ENCODE data around the gene HOXD10.

The HOXD10 gene

GRCh38 chr2:176123411-176124109 is 7.0 kb downstream of the HOXD10 start:
- DNase-seq (ENCODE audit: low read depth): no peak

DNA sequence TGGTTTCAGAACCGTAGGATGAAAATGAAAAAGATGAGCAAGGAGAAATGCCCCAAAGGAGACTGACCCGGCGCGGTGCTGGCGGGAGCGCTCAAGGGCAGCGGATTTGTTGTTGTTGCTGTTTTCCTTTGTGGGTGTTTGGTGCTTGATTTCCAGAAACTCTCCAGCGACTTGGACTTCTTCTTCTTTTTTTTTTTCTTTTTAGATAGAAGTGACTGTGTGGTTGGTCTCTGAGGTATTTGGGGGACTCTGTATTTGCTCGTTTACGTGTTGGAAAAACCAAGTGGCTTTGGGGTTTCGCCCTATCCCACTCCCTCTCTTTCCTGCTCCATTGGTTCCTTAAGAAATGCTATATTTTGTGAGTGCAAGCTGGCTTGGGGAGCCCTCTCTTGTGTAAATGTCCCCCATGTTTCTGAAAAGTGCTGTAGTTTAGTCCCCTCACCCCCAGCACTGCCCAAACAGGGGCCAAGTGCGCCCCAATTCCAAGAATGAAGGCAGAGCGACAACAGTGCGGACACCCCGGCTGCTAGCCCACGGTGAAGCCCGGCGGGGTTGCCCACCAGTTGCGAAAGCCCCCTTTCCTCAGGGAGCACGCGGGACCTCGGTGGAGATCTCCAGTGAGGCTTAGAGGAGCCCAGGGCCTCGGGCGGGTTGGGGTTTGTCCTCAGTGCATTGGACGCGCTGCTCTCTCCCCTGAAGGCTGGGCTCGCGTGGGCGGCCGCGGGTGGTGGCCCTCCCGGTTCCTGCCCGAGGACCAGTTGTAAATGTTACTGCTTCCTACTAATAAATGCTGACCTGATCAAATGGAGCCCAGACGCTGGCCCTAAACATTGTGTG is 7.8 kb downstream of the HOXD10 start:
- DNase-seq (ENCODE audit: low read depth): no peak

DNA sequence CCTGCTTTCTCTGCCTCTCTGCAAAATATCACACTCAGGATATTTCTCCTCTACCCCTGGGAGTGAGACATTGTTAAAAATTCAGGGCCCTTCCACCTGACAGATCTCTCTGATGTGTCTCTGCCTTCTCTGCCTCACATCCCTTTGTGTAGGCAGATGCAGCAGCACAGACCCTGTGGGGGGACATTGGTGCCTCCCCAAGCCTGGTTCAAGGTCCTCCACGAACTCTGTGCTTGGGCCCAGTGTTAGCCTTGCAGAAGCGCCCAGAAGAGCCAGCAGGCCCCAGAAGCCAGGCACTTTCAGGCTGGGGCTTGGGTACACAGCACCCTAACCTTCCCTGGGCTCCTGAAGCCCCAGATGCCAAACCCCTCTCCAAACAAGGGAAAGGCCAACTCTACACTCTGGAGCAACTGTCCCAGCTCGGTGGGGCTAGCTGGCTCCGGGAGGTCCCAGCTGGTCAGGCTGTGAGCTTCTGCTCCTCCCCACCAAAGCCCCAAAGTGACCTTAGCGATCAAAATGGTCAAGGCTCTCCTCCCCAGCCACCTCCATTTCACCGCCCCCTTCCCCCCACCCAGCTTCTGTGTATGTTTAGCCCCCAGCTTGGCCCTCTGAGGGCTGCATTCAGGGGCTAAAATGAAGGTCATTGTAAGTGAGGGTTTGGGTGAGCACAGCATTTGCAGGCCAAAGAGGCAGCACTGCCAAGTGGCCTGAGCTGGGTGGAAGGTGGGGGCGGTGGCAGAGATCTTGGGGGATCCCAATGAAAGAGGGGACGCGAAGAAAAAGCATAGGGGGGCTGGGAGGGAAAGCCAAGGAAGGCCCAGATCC is 8.6 kb downstream of the HOXD10 start:
- no peak for DNase-seq (ENCODE audit: low read depth)

- DNase-seq (ENCODE audit: low read depth): no peak
Measured at GRCh38 chr2:176125772-176126054, 9.1 kb downstream of the HOXD10 start.

- DNase-seq (ENCODE audit: low read depth): no peak
Measured at GRCh38 chr2:176126929-176127773, 10.6 kb downstream of the HOXD10 start.

DNA sequence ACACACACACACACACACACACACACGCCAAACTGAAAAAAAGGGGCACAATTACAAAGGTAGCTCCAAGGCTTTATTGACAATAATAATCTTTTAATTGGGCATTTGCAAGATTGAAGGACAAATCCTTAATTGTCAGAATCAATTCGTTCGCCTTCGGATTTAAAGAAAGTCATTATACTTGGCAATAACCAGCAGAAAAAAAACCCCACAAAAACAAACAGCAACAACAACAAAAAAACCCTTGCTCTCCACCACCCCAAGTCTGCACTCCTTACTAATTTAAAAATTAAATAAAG is 11.1 kb downstream of the HOXD10 start:
- DNase-seq (ENCODE audit: low read depth): no peak

DNA sequence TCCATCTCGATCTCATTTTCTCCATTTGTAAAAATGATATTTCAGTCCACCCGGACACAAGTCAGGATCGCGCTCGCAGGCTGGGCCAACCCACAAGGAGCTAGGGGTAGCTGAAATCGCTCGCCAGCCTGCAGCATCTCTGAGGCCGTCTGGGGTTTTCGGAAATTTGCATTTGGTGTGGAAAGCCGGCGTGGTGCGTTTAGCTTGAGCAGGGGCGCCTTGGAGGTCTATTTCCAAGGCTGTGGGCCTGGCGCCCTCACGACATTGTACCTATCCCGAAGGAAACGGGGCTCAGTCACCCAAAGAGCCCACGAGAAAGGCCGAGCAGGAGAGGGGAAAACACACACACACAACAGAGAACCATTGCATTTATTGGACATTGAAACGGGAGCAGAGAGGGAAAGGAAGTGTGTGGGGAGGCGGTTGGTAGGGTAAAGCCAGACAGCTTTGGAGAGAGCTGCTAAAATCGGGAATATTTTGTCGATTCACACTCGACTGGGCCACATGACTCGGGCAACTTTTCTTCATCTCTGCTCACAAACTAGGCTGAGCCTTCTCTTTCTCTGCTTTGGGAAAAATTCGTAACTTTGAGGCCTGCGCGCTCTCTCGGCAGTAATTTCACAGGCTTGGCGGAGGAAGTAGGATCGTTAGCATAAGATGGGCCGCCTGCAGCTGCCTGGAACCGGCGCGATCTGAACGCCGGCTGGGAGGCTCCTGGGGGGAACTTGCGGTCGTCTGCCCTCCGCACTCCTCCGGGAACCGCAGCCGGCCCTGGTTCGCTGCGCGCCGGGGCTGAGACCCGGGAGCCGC is 11.8 kb downstream of the HOXD10 start:
- no peak for DNase-seq (ENCODE audit: low read depth)

DNA sequence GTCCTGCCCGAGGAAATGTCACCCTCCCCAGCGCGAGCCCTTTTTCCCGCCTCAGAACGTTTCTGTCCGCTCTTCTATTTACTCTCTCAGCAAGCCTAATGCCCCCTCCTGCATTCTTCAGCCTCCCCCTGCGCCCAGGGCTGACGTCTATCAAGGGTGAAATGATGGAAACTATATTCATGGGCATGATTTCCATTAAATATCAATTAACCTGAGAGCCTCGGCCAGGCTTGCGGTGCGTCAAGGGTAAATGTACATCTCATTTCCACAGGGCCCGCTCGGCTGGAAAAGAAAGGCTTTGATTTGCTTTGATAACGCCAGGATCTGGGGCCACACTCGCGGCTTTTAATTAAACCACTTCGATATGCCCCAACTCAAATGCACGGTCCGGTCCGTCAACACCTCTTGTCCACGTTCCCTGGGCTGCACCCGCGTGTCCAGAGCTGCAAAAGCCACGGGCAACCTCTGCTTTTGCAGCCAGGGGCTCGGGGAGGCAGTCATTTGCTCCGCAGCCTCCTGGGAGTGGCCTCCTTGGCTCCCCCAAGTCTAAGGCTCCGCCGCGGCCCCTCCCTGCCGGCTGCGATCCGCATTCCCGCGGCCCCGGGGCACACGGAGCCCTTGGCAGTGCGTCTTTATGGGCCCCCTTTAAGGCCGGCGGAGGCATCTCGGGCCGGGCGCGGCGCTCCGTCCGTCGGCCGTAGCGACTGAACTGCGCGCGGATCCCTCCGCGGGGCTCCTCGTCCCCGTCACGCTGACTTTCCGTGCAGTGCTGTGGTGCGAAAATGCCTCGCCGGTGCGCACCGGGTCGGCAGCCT is 12.6 kb downstream of the HOXD10 start, which contains the start of gene HOXD8:
TSS of gene HOXD8 (plus strand) at position 724 of the 815 bp plus-strand sequence. CDS start 662 bp downstream, outside the sequence.
- no peak for DNase-seq (ENCODE audit: low read depth)

- DNase-seq (ENCODE audit: low read depth): no peak
Measured at GRCh38 chr2:176129813-176130146, 13.2 kb downstream of the HOXD10 start.

DNA sequence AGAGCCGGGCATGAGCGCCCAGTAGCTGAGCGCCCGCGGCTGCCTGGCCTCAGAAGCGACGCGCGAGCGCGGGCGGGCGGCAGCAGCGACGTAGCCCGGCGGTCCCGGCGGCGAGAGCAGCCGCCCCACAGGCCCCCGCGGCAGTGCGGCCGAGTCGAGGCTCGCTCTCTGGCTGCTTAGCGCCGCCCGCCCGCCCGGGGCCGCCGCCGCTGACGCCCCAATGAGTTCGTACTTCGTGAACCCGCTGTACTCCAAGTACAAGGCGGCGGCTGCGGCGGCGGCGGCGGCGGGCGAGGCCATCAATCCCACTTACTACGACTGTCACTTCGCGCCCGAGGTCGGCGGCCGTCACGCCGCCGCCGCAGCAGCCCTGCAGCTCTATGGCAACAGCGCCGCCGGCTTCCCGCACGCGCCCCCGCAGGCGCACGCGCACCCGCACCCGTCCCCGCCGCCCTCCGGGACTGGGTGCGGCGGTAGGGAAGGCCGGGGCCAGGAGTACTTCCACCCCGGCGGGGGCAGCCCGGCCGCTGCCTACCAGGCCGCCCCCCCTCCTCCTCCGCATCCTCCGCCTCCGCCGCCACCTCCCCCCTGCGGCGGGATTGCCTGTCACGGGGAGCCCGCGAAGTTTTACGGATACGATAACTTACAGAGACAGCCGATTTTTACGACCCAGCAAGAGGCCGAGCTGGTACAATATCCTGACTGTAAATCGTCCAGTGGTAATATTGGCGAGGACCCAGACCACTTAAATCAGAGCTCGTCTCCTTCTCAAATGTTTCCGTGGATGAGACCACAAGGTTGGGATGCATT is 13.8 kb downstream of the HOXD10 start:
- DNase-seq (ENCODE audit: low read depth): no peak

DNA sequence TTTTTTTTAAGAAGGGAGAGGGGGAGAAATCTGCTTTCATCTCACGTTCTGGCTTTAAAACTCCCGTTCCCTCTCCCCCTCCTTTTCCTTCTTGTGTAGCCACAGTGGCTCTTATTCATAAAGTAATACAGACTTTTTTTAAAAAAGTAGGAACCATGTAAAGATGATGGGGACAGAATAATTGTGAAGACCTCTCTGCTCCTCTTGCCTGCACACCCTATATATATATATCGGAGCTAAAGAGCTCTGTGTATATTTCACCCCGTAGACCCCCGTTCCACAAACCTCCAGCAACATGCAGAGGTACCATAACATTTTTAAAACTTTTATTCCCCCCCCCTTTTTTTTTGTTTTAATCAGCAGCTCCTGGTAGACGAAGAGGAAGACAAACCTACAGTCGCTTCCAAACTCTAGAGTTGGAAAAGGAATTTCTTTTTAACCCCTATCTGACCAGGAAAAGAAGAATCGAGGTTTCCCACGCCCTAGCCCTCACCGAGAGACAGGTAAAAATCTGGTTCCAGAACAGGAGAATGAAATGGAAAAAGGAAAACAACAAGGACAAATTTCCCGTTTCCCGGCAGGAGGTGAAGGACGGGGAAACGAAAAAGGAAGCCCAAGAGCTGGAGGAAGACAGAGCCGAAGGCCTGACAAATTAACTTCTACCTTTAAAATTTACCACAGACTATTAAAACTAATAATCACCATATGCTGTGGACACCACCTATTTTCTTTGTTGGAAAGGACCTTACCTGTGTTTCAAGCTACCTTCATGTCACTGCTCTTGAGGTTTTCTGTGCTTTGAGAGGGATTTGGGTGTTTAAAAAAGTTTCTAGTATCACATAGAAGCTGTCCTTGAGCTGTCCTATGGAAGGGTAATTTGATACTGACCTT is 14.6 kb downstream of the HOXD10 start:
- no peak for DNase-seq (ENCODE audit: low read depth)

- no peak for DNase-seq (ENCODE audit: low read depth)
Measured at GRCh38 chr2:176131848-176132158, 15.2 kb downstream of the HOXD10 start.

GRCh38 chr2:176132205-176133171 is 15.9 kb downstream of the HOXD10 start:
- no peak for DNase-seq (ENCODE audit: low read depth)

- DNase-seq (ENCODE audit: low read depth): no peak
Measured at GRCh38 chr2:176133389-176133788, 16.8 kb downstream of the HOXD10 start.

DNA sequence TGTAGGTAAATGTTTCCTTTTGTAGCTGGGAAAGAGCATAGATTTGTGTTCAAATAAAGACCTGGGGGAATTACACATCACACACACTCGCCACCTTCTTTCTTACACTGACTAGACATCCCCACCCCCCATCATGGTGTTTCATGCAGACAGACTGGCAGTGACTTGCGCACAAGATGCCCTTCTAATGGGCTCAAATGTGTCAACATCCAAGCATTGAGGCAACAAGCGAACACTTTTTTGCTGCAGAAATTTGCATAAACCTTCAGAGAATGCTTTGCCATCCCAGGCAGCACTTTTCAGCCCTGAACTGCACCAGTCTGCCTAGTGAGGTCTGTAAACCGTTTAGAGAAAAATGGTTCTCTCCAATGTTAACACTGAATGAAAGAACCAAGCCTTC is 17.5 kb downstream of the HOXD10 start:
- no peak for DNase-seq (ENCODE audit: low read depth)

DNA sequence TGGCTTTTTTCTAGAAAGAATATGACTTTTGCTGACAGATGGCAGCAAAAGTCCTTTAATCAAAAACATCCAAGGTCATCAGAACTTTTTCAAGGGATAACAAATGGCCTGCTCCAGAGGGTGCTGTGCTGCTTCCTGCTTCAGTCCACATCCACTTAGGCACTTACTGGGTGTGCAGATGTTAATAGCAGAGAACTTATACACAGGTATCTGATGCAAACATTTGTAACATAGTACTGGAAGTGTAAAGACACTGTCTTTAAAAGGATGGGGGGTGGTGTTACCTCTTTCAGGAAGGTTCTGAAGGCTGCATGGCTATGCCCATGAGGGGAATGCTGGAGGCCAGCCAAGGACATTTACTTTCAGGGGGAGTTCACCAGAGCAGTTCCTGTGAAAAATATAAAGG is 18.5 kb downstream of the HOXD10 start:
- DNase-seq (ENCODE audit: low read depth): no peak
